OCI-LY7 (cell line): Measurements from ENCODE around the gene SMIM15. TPM values are rescaled to one million over a fixed set of nuclear protein-coding genes. Genes with fewer than 3 reads are reported as not detected.

Experiments used
- BruUV-seq: library from RNA; stranded (reverse); fragments of 400-500 nt; replicated peaks from 2 replicates; lab custom pipeline; 2021; lab: Mats Ljungman, UMichigan
- CTCF ChIA-PET: fragments of 300-600 bp; sonication (Branson Sonifier 250); formaldehyde crosslinking; loops from one replicate; lab custom pipeline; 2022; ENCODE audit warnings: antibody characterized with exemption; ENCODE audit not compliant: unreplicated experiment; lab: Charles Lee
- POLR2A ChIA-PET: fragments of 300-600 bp; sonication (Branson Sonifier 250); formaldehyde crosslinking; loops from one replicate; lab custom pipeline; 2022; ENCODE audit warnings: antibody characterized with exemption; lab: Charles Lee
- DNase-seq: peaks from one replicate; pipeline ENCODE4 v3.0.0-alpha.2; 2015; ENCODE audit warnings: low spot score
- H2AFZ ChIP-seq: fragments of 200-600 bp; sonication (generic), shearing (Covaris generic); 2 replicates; pipeline ENCODE4 v1.6.1; 2014; ENCODE audit warnings: mild to moderate bottlenecking, antibody characterized with exemption, low read length, moderate library complexity
- H3K27ac ChIP-seq: fragments of 200-600 bp; sonication (generic); 2 replicates; pipeline ENCODE4 v1.5.1; 2014; ENCODE audit warnings: mixed run types, low read depth, mild to moderate bottlenecking, moderate library complexity, low read length, inconsistent platforms; ENCODE audit not compliant: poor library complexity, severe bottlenecking
- H3K36me3 ChIP-seq: fragments of 200-600 bp; sonication (generic); 2 replicates; pipeline ENCODE4 v1.6.1; 2014; ENCODE audit warnings: mild to moderate bottlenecking, antibody characterized with exemption, low read length, moderate library complexity, mixed read lengths; ENCODE audit not compliant: insufficient read depth
- H3K4me1 ChIP-seq: fragments of 200-600 bp; sonication (generic); 2 replicates; pipeline ENCODE4 v1.5.1; 2014; ENCODE audit warnings: mild to moderate bottlenecking, low read length; ENCODE audit not compliant: insufficient read depth, poor library complexity, severe bottlenecking
- H3K4me2 ChIP-seq: fragments of 200-600 bp; sonication (generic); 2 replicates; pipeline ENCODE4 v1.6.1; 2014; ENCODE audit warnings: mild to moderate bottlenecking, low read length
- H3K4me3 ChIP-seq: fragments of 200-600 bp; sonication (generic); 2 replicates; pipeline ENCODE4 v1.5.1; 2014; ENCODE audit warnings: mild to moderate bottlenecking, low read depth, low read length; ENCODE audit not compliant: poor library complexity, severe bottlenecking
- H3K79me2 ChIP-seq: fragments of 200-600 bp; sonication (generic); 2 replicates; pipeline ENCODE4 v1.6.1; 2016; ENCODE audit warnings: low read depth, mild to moderate bottlenecking, low read length, moderate library complexity, mixed read lengths; ENCODE audit not compliant: insufficient read depth
- H3K9me2 ChIP-seq: fragments of 200-600 bp; sonication (generic); 2 replicates; pipeline ENCODE4 v1.6.1; 2016; ENCODE audit warnings: mild to moderate bottlenecking, low read length, mixed read lengths; ENCODE audit not compliant: insufficient read depth
- H3K9me3 ChIP-seq: fragments of 200-600 bp; sonication (generic); 2 replicates; pipeline ENCODE4 v1.6.1; 2014; ENCODE audit warnings: mild to moderate bottlenecking, mixed run types, low read length, mixed read lengths
- H4K20me1 ChIP-seq: fragments of 200-600 bp; sonication (generic); 2 replicates; pipeline ENCODE4 v1.6.1; 2014; ENCODE audit warnings: mild to moderate bottlenecking, antibody characterized with exemption, low read length, moderate library complexity, mixed read lengths; ENCODE audit not compliant: insufficient read depth
- CTCF ChIP-seq: fragments of 200-600 bp; sonication (generic); conservative IDR thresholded peaks from 2 replicates; pipeline ENCODE4 v1.5.1; 2014; ENCODE audit warnings: mild to moderate bottlenecking, antibody characterized with exemption, low read length, moderate library complexity, mixed read lengths
- EZH2phosphoT487 ChIP-seq: fragments of 200-600 bp; sonication (generic); IDR thresholded peaks from 2 replicates; pipeline ENCODE4 v1.6.1; 2018; ENCODE audit warnings: low read depth, borderline replicate concordance, mild to moderate bottlenecking, mixed run types, antibody characterized with exemption, low read length, moderate library complexity, mixed read lengths
- intact Hi-C: fragments of 100-400 bp; cut with micrococcal nuclease; formaldehyde crosslinking; loops from one replicate; pipeline ENCODE4 v1.10.0; 2022; ENCODE audit not compliant: unreplicated experiment
- total RNA-seq, 2 experiments: library from RNA; depleted of rRNA in 1 of 2; stranded (reverse); fragments of >200 nt in 1 of 2; shearing (Covaris generic) in 1 of 2; gene quantifications; 2 replicates each; pipeline ENCODE4 v1.2.3, GENCODE V29; 2014 to 2022

SMIM15 gene
- total RNA-seq, 2 experiments from 2014 or later: 39.4 to 47.9 TPM

- intact Hi-C loops: no loop called here
- POLR2A ChIA-PET: interaction anchor here (0.7 kb wide), 1 partner anchor 1503 kb away, joined by 3 read pairs; no protein-coding TSS in a partner anchor
Measured at GRCh38 chr5:61142811-61143210, 19.5 kb downstream of the SMIM15 start.

GRCh38 chr5:61142391-61142790, 19.9 kb downstream of the SMIM15 start:
- no peaks in the 10 kb centered on the region for H3K4me1 ChIP-seq
- no peak overlapping the region for H3K4me2 ChIP-seq
- H3K4me3 ChIP-seq: no peak overlapping the region
- ChIA-PET POLR2A (interaction anchor here (0.6 kb wide), 1 partner anchor 16 kb away, joined by 3 read pairs; no protein-coding TSS in a partner anchor), CTCF (no interaction called here)
- no peak overlapping the region for H3K27ac ChIP-seq
- H3K9me2 ChIP-seq: no peaks in the 10 kb centered on the region
- intact Hi-C loops: no loop called here
- H3K9me3 ChIP-seq: no peaks in the 10 kb centered on the region
- no peaks in the 10 kb centered on the region for H3K36me3 ChIP-seq
- H2AFZ ChIP-seq: no peak overlapping the region
- DNase-seq: no peak
- H3K79me2 ChIP-seq: no peaks in the 10 kb centered on the region
- TF ChIP-seq CTCF (no peak), EZH2phosphoT487 (no peak)
- BruUV-seq: no TSS peak
- no peaks in the 10 kb centered on the region for H4K20me1 ChIP-seq

More at GRCh38 chr5:61142811-61143210, 19.5 kb downstream of the SMIM15 start:
- no peaks in the 10 kb centered on the region for H3K9me3 ChIP-seq
- CTCF ChIA-PET: no interaction called here
- H4K20me1 ChIP-seq: no peaks in the 10 kb centered on the region
- no peak overlapping the region for H3K27ac ChIP-seq
- no peak for DNase-seq
- no peak overlapping the region for H3K4me3 ChIP-seq
- no peaks in the 10 kb centered on the region for H3K4me1 ChIP-seq
- TF ChIP-seq EZH2phosphoT487: no peak
- no peak for TF ChIP-seq CTCF
- BruUV-seq: no TSS peak
- H3K4me2 ChIP-seq: no peak overlapping the region
- no peaks in the 10 kb centered on the region for H3K9me2 ChIP-seq
- H3K79me2 ChIP-seq: no peaks in the 10 kb centered on the region
- H2AFZ ChIP-seq: no peak overlapping the region
- H3K36me3 ChIP-seq: no peaks in the 10 kb centered on the region

- intact Hi-C loops: no loop called here
- Histone ChIP-seq H3K4me1 (no peaks in the 10 kb centered on the region), H3K9me2 (no peaks in the 10 kb centered on the region), H2AFZ (no peak overlapping the region), H3K4me2 (no peak overlapping the region), H3K4me3 (no peak overlapping the region), H4K20me1 (no peaks in the 10 kb centered on the region), H3K36me3 (no peaks in the 10 kb centered on the region), H3K27ac (no peak overlapping the region), H3K9me3 (no peaks in the 10 kb centered on the region), H3K79me2 (no peaks in the 10 kb centered on the region)
- CTCF ChIA-PET: no interaction called here
- POLR2A ChIA-PET: no interaction called here
- DNase-seq: no peak
- BruUV-seq: no TSS peak
- no peak for TF ChIP-seq EZH2phosphoT487
- TF ChIP-seq CTCF: no peak
Measured at GRCh38 chr5:61141801-61142200, 20.5 kb downstream of the SMIM15 start.
